ENCODE measurements around the gene CLDN3. TPM values are rescaled to one million over a fixed set of nuclear protein-coding genes. Genes with fewer than 3 reads are reported as not detected.
A peak's percentile ranks its signal among the peaks of the same experiment; 100 is the strongest.
"Not testable (repeated sequence)": the region's sequence is repeated elsewhere in the genome, so short reads cannot be mapped to it uniquely, and the experiment has no call there.

The CLDN3 gene
- total RNA-seq, 4 donors from 2014 or later: 0.80 TPM; not detected in 3

GRCh38 chr7:73727952-73728351 is 42.1 kb downstream of the CLDN3 start:
- H3K9me3 ChIP-seq: no peaks in the 10 kb centered on the region
- H3K4me1 ChIP-seq: no peaks in the 10 kb centered on the region
- no peak overlapping the region for H3K4me3 ChIP-seq
- no peak for DNase-seq (ENCODE audit: extremely low spot score)
- intact Hi-C loops (cut with DNase I): loop anchor here (10.0 kb wide), 1 partner anchor 63 kb away; the partner anchor contains the start of gene VPS37D
- H3K36me3 ChIP-seq: no peaks in the 10 kb centered on the region
- WGBS: 66% methylated on average over 3 of the region's 3 CpGs
- peaks cover 0 to 18% (median 0%) of the 10 kb centered on the region in 4 donors for H3K27me3 ChIP-seq
- H3K27ac ChIP-seq (replicated peaks in 1 of 4): no peak overlapping the region
- TF ChIP-seq CTCF (IDR thresholded peaks at IDR 0.05): no peak
- TF ChIP-seq POLR2AphosphoS5 (IDR thresholded peaks at IDR 0.05): no peak
- no peak for TF ChIP-seq EP300 (IDR thresholded peaks at IDR 0.05)
- no peak for TF ChIP-seq POLR2A (IDR thresholded peaks at IDR 0.05; ENCODE audit: low read depth)

GRCh38 chr7:73726083-73726466 is 44.0 kb downstream of the CLDN3 start:
- no peak for DNase-seq (ENCODE audit: extremely low spot score)
- intact Hi-C loops (cut with DNase I): loop anchor here (10.0 kb wide), 1 partner anchor 61 kb away; the partner anchor contains the start of gene VPS37D
- H3K4me3 ChIP-seq: no peak overlapping the region
- H3K27ac ChIP-seq (replicated peaks in 1 of 4): no peak overlapping the region
- H3K9me3 ChIP-seq: no peaks in the 10 kb centered on the region
- 63% methylated on average over 1 of the region's 1 CpG for WGBS
- no peaks in the 10 kb centered on the region for H3K36me3 ChIP-seq
- peaks cover 0 to 18% (median 0%) of the 10 kb centered on the region in 4 donors for H3K27me3 ChIP-seq
- no peak for TF ChIP-seq EP300 (IDR thresholded peaks at IDR 0.05)
- peak in 1 of 3 experiments; percentile 1 for TF ChIP-seq CTCF (IDR thresholded peaks at IDR 0.05)
- H3K4me1 ChIP-seq: peaks cover 3 to 12% (median 7%) of the 10 kb centered on the region in 4 donors

- no peaks in the 10 kb centered on the region for H3K9me3 ChIP-seq
- no peak overlapping the region for H3K27ac ChIP-seq (replicated peaks in 1 of 4)
- H3K4me3 ChIP-seq: no peak overlapping the region
- H3K36me3 ChIP-seq: no peaks in the 10 kb centered on the region
- intact Hi-C loops (cut with DNase I): loop anchor here (10.0 kb wide), 1 partner anchor 59 kb away; the partner anchor contains the start of gene VPS37D
- no peak for DNase-seq (ENCODE audit: extremely low spot score)
- H3K4me1 ChIP-seq: peaks cover 13 to 28% (median 20%) of the 10 kb centered on the region in 4 donors
- 88% methylated on average over 3 of the region's 3 CpGs for WGBS
- TF ChIP-seq POLR2A (IDR thresholded peaks at IDR 0.05; ENCODE audit: low read depth) (no peak), CTCF (IDR thresholded peaks at IDR 0.05) (no peak), EP300 (IDR thresholded peaks at IDR 0.05) (no peak), POLR2AphosphoS5 (IDR thresholded peaks at IDR 0.05) (no peak)
- H3K27me3 ChIP-seq: peaks cover 0 to 18% (median 0%) of the 10 kb centered on the region in 4 donors
Observed at GRCh38 chr7:73723813-73724212, 46.3 kb downstream of the CLDN3 start.

- Histone ChIP-seq H3K27me3 (peaks cover 0 to 13% (median 0%) of the 10 kb centered on the region in 4 donors), H3K27ac (replicated peaks in 1 of 4) (no peak overlapping the region), H3K9me3 (no peaks in the 10 kb centered on the region), H3K4me1 (peaks cover 19 to 38% (median 30%) of the 10 kb centered on the region in 4 donors), H3K36me3 (no peaks in the 10 kb centered on the region), H3K4me3 (no peak overlapping the region)
- WGBS: 89% methylated on average over 6 of the region's 6 CpGs
- intact Hi-C loops (cut with DNase I): loop anchor here (10.0 kb wide), 1 partner anchor 58 kb away; the partner anchor contains the start of gene VPS37D
- DNase-seq (ENCODE audit: extremely low spot score): no peak
- TF ChIP-seq POLR2A (IDR thresholded peaks at IDR 0.05; ENCODE audit: low read depth) (no peak), POLR2AphosphoS5 (IDR thresholded peaks at IDR 0.05) (no peak), EP300 (IDR thresholded peaks at IDR 0.05) (no peak), CTCF (IDR thresholded peaks at IDR 0.05) (no peak)
Observed at GRCh38 chr7:73722785-73723184, 47.3 kb downstream of the CLDN3 start.

- H3K36me3 ChIP-seq; H3K9me3 ChIP-seq; H3K27me3 ChIP-seq; H3K4me3 ChIP-seq; DNase-seq (ENCODE audit: extremely low spot score): not testable (repeated sequence)
- Histone ChIP-seq H3K4me1 (peaks cover 22 to 44% (median 37%) of the 10 kb centered on the region in 4 donors), H3K27ac (replicated peaks in 1 of 4) (peak overlapping the region in 3 of 4 donors; percentile 28 to 85 (median 49))
- intact Hi-C loops (cut with DNase I): loop anchor here (10.0 kb wide), 1 partner anchor 57 kb away; the partner anchor contains the start of gene VPS37D
- WGBS: 82% methylated on average over 4 of the region's 4 CpGs
Observed at GRCh38 chr7:73722182-73722581, 47.9 kb downstream of the CLDN3 start.
